ENCODE results near the gene DZANK1.

Gene DZANK1

GRCh38 chr20:18514127-18514526, 47.3 kb upstream of the DZANK1 start:
- ATAC-seq = no peak
- TF ChIP-seq SNAI2 (CRISPR knock-in tag; IDR thresholded peaks at IDR 0.05) (no peak), TOX (CRISPR knock-in tag; IDR thresholded peaks at IDR 0.05; ENCODE audit: borderline replicate concordance) (no peak), ARNTL (CRISPR knock-in tag; IDR thresholded peaks at IDR 0.05; ENCODE audit: borderline replicate concordance, low read depth) (no peak), CSRNP3 (CRISPR knock-in tag; IDR thresholded peaks at IDR 0.05) (no peak), PPARA (CRISPR knock-in tag; IDR thresholded peaks at IDR 0.05; ENCODE audit: borderline replicate concordance) (no peak), ZNF565 (CRISPR knock-in tag; conservative IDR thresholded peaks at IDR 0.05; ENCODE audit: low read depth) (no peak), ZFP3 (CRISPR knock-in tag; IDR thresholded peaks at IDR 0.05) (no peak), CSDC2 (CRISPR knock-in tag; IDR thresholded peaks at IDR 0.05) (no peak), ZNF70 (CRISPR knock-in tag; IDR thresholded peaks at IDR 0.05) (no peak), TSHZ2 (CRISPR knock-in tag; IDR thresholded peaks at IDR 0.05) (no peak), GLIS3 (CRISPR knock-in tag; IDR thresholded peaks at IDR 0.05) (no peak), OSR1 (CRISPR knock-in tag; IDR thresholded peaks at IDR 0.05) (no peak), ISL1 (CRISPR knock-in tag; IDR thresholded peaks at IDR 0.05) (no peak), ZFP30 (CRISPR knock-in tag; IDR thresholded peaks at IDR 0.05) (no peak), ZNF8 (CRISPR knock-in tag; IDR thresholded peaks at IDR 0.05) (no peak), ZC3H10 (CRISPR knock-in tag; IDR thresholded peaks at IDR 0.05) (no peak)

GRCh38 chr20:18513208-18513607, 46.4 kb upstream of the DZANK1 start:
- no peak for ATAC-seq
- no peak for TF ChIP-seq OSR1 (CRISPR knock-in tag; IDR thresholded peaks at IDR 0.05)

- no peak for ATAC-seq
- TF ChIP-seq ZFP30 (CRISPR knock-in tag; IDR thresholded peaks at IDR 0.05) = no peak
These were observed 44.7 kb upstream of the DZANK1 start for GRCh38 chr20:18511571-18511970.

GRCh38 chr20:18507218-18508191, 40.7 kb upstream of the DZANK1 start, which contains the start of gene SEC23B:
Gene SEC23B, plus strand, starts transcription at chr20:18507940. Its CDS starts 2,896 bp downstream, at chr20:18510836.
- 0 out of 2 replicates have a peak, but pooled peaks have one; percentile 30 for TF ChIP-seq POU6F1 (CRISPR knock-in tag; IDR thresholded peaks at IDR 0.05; ENCODE audit: borderline replicate concordance, low read depth)
- peak; percentile 96; the same call in 1 of the 2 replicates for TF ChIP-seq SNAI2 (CRISPR knock-in tag; IDR thresholded peaks at IDR 0.05)
- TF ChIP-seq TSHZ2 (CRISPR knock-in tag; IDR thresholded peaks at IDR 0.05) = no peak

More at GRCh38 chr20:18507218-18508191, 40.7 kb upstream of the DZANK1 start, which contains the start of gene SEC23B:
- peak; percentile 99 for ATAC-seq
